ENCODE data around the gene RAPGEF1.

Gene RAPGEF1

GRCh38 chr9:131695366-131695765 lies 44.5 kb downstream of the RAPGEF1 start:
- H3K4me3 ChIP-seq (ENCODE audit: low read depth, low read length): no peak overlapping the region
- TF ChIP-seq CTCF (IDR thresholded peaks at IDR 0.05; ENCODE audit: borderline replicate concordance, insufficient read depth, low read depth, low read length): no peak

GRCh38 chr9:131693651-131694597 lies 46.0 kb downstream of the RAPGEF1 start:
- TF ChIP-seq CTCF (IDR thresholded peaks at IDR 0.05; ENCODE audit: borderline replicate concordance, insufficient read depth, low read depth, low read length): no peak
- H3K4me3 ChIP-seq (ENCODE audit: low read depth, low read length): no peak overlapping the region

- no peak overlapping the region for H3K4me3 ChIP-seq (ENCODE audit: low read depth, low read length)
- TF ChIP-seq CTCF (IDR thresholded peaks at IDR 0.05; ENCODE audit: borderline replicate concordance, insufficient read depth, low read depth, low read length): no peak
Observed at GRCh38 chr9:131692612-131693562, 47.0 kb downstream of the RAPGEF1 start.

GRCh38 chr9:131691969-131692611 lies 47.8 kb downstream of the RAPGEF1 start:
- no peak for TF ChIP-seq CTCF (IDR thresholded peaks at IDR 0.05; ENCODE audit: borderline replicate concordance, insufficient read depth, low read depth, low read length)

GRCh38 chr9:131690941-131691573 lies 48.8 kb downstream of the RAPGEF1 start:
- H3K4me3 ChIP-seq (ENCODE audit: low read depth, low read length): no peak overlapping the region
- TF ChIP-seq CTCF (IDR thresholded peaks at IDR 0.05; ENCODE audit: borderline replicate concordance, insufficient read depth, low read depth, low read length): no peak

More at GRCh38 chr9:131691969-131692611, 47.8 kb downstream of the RAPGEF1 start:
- no peak overlapping the region for H3K4me3 ChIP-seq (ENCODE audit: low read depth, low read length)

- H3K4me3 ChIP-seq (ENCODE audit: low read depth, low read length): no peak overlapping the region
- no peak for TF ChIP-seq CTCF (IDR thresholded peaks at IDR 0.05; ENCODE audit: borderline replicate concordance, insufficient read depth, low read depth, low read length)
Observed at GRCh38 chr9:131690462-131690861, 49.4 kb downstream of the RAPGEF1 start.
